Activated CD8-positive, alpha-beta T cell treated with anti-CD3 and anti-CD28 coated beads for 36 hours (primary cell): ENCODE results near the gene PARD3. TPM values are rescaled to one million over a fixed set of nuclear protein-coding genes. Genes with fewer than 3 reads are reported as not detected.
"Not testable (repeated sequence)": the region's sequence is repeated elsewhere in the genome, so short reads cannot be mapped to it uniquely, and the experiment has no call there.

ENCODE experiments used
- ATAC-seq: fragments of 200-7000 bp; cut with Tn5 transposase; one replicate; pipeline ENCODE4 v1.10.0; 2021; ENCODE audit warnings: mild to moderate bottlenecking, moderate library complexity
- CTCF ChIA-PET: fragments of 350-600 bp; sonication (Branson Sonifier 250); formaldehyde crosslinking; loops from one replicate; lab custom pipeline; 2021; ENCODE audit warnings: antibody characterized with exemption; lab: Charles Lee
- POLR2A ChIA-PET: fragments of 350-600 bp; sonication (Branson Sonifier 250); formaldehyde crosslinking; loops from one replicate; lab custom pipeline; 2021; ENCODE audit warnings: antibody characterized with exemption; lab: Charles Lee
- DNase-seq: peaks from one replicate; pipeline ENCODE4 v3.0.0-alpha.2; 2020
- H3K27ac Mint-ChIP-seq: one replicate; pipeline ENCODE4 v1.8.0; 2021; ENCODE audit warnings: mild to moderate bottlenecking, mixed read lengths
- H3K27me3 Mint-ChIP-seq: one replicate; pipeline ENCODE4 v1.8.0; 2021; ENCODE audit warnings: mixed read lengths
- H3K36me3 Mint-ChIP-seq: one replicate; pipeline ENCODE4 v1.8.0; 2021; ENCODE audit warnings: low read depth, mixed read lengths
- H3K4me1 Mint-ChIP-seq: one replicate; pipeline ENCODE4 v1.8.0; 2021; ENCODE audit warnings: low read depth, mixed read lengths
- H3K4me3 Mint-ChIP-seq: one replicate; pipeline ENCODE4 v1.8.0; 2021; ENCODE audit warnings: mild to moderate bottlenecking, moderate library complexity, mixed read lengths
- H3K9me3 Mint-ChIP-seq: one replicate; pipeline ENCODE4 v1.8.0; 2021; ENCODE audit warnings: mixed read lengths
- intact Hi-C: fragments of 100-400 bp; cut with micrococcal nuclease; formaldehyde crosslinking; loops from one replicate; pipeline ENCODE4 v1.10.0; 2022
- total RNA-seq, 2 experiments: library from RNA; stranded (reverse); gene quantifications; one replicate each; pipeline ENCODE4 v1.2.3, GENCODE V29; 2021
- TF ChIP-seq, protein P1 (sequence below): fragments of 200-600 bp; IDR thresholded peaks from one replicate; pipeline ENCODE4 v1.8.0; 2022; ENCODE audit warnings: antibody characterized with exemption, mild to moderate bottlenecking

Gene PARD3
- total RNA-seq, 2 experiments from 2014 or later = 1.6 to 2.0 TPM

DNA sequence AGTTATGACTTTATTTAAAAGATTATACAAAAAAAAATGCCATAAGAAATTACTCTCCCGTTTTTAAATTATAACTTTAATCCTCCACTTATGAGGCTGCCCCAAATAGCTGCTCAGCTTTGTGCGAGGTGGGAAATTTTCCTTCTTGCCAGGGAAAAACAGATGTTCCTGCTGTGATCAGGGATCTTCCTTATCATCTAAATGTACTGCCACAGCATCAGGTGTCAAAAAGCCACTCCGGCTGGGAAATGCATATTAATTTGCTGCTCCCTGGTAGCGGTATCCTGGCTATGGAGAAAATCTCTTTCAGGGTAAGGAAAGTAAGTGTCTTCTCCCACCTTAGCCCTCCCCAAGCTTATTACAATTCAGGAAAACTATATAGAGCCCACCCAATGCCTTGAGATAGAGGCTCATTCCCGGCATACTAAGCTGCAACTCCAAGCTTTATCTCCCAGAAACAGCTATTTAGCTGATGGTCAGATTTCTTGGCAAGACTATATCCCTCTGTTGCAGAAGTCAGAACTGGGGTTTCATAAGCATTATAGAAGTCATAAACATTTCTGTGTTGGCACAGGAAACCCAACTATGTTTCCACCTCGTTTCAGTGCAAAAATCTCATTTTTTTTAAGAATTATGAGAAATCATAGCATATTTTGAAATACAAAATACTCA, 360.4 kb downstream of the PARD3 start:
- TF ChIP-seq, protein P1, sequence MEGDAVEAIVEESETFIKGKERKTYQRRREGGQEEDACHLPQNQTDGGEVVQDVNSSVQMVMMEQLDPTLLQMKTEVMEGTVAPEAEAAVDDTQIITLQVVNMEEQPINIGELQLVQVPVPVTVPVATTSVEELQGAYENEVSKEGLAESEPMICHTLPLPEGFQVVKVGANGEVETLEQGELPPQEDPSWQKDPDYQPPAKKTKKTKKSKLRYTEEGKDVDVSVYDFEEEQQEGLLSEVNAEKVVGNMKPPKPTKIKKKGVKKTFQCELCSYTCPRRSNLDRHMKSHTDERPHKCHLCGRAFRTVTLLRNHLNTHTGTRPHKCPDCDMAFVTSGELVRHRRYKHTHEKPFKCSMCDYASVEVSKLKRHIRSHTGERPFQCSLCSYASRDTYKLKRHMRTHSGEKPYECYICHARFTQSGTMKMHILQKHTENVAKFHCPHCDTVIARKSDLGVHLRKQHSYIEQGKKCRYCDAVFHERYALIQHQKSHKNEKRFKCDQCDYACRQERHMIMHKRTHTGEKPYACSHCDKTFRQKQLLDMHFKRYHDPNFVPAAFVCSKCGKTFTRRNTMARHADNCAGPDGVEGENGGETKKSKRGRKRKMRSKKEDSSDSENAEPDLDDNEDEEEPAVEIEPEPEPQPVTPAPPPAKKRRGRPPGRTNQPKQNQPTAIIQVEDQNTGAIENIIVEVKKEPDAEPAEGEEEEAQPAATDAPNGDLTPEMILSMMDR = no peak
- no peak for ATAC-seq
- intact Hi-C loops = no loop called here
- ChIA-PET POLR2A (no interaction called here), CTCF (no interaction called here)
- Mint-ChIP-seq H3K36me3 (no peaks in the 10 kb centered on the region), H3K27ac (no peak overlapping the region), H3K9me3 (no peaks in the 10 kb centered on the region), H3K4me1 (no peaks in the 10 kb centered on the region), H3K4me3 (no peak overlapping the region), H3K27me3 (no peaks in the 10 kb centered on the region)
- no peak for DNase-seq

DNA sequence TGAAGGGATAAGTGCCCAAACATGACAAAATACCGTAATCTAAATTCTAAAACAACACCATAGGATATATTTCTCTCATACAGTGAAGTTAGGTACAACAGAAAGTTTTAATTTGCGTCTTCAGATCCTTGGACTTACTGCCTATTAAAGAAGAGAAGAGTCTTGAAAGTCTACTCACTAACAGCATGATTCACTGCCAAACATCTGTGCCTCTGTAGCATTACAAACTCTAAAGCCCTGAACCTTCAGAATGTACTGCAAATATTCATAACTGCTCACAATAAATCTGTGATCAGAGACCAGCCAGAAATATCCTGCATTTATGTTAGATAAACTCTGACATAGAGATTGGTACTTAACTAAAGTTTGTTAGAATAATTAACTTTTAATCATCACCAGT, 365.3 kb downstream of the PARD3 start:
- Mint-ChIP-seq H3K4me1 (no peaks in the 10 kb centered on the region), H3K9me3 (no peaks in the 10 kb centered on the region), H3K27ac (no peak overlapping the region), H3K4me3 (no peak overlapping the region), H3K27me3 (no peaks in the 10 kb centered on the region), H3K36me3 (no peaks in the 10 kb centered on the region)
- DNase-seq (no peak), ATAC-seq (no peak)
- POLR2A ChIA-PET = no interaction called here
- CTCF ChIA-PET = no interaction called here
- intact Hi-C loops = no loop called here
- TF ChIP-seq, protein P1 = no peak

DNA sequence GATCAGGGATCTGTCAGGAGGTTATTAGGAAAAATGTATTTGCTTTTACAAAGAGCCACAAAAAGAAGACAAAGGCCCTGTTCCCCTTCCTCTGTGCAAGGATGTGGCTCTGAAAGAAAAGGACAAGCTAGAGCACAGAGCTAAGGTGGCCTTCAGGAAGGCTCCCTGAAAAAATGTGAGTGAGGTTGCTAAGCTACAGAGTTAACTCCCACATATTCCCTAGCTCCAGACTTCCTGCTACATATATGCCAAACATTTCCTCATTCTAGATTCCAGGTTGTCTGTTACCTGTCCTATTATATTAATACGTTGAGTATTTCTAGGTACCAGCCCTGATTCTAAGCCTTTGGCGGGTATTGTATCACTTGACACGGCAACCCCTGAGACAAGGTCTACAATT, 369.0 kb downstream of the PARD3 start:
- ChIA-PET POLR2A (no interaction called here), CTCF (no interaction called here)
- H3K4me3 Mint-ChIP-seq = no peak overlapping the region
- no peaks in the 10 kb centered on the region for H3K27me3 Mint-ChIP-seq
- no peak for ATAC-seq
- no peak overlapping the region for H3K27ac Mint-ChIP-seq
- TF ChIP-seq, protein P1 = no peak
- H3K9me3 Mint-ChIP-seq = no peaks in the 10 kb centered on the region
- H3K4me1 Mint-ChIP-seq = no peaks in the 10 kb centered on the region
- H3K36me3 Mint-ChIP-seq = no peaks in the 10 kb centered on the region
- intact Hi-C loops = no loop called here
- DNase-seq = no peak

DNA sequence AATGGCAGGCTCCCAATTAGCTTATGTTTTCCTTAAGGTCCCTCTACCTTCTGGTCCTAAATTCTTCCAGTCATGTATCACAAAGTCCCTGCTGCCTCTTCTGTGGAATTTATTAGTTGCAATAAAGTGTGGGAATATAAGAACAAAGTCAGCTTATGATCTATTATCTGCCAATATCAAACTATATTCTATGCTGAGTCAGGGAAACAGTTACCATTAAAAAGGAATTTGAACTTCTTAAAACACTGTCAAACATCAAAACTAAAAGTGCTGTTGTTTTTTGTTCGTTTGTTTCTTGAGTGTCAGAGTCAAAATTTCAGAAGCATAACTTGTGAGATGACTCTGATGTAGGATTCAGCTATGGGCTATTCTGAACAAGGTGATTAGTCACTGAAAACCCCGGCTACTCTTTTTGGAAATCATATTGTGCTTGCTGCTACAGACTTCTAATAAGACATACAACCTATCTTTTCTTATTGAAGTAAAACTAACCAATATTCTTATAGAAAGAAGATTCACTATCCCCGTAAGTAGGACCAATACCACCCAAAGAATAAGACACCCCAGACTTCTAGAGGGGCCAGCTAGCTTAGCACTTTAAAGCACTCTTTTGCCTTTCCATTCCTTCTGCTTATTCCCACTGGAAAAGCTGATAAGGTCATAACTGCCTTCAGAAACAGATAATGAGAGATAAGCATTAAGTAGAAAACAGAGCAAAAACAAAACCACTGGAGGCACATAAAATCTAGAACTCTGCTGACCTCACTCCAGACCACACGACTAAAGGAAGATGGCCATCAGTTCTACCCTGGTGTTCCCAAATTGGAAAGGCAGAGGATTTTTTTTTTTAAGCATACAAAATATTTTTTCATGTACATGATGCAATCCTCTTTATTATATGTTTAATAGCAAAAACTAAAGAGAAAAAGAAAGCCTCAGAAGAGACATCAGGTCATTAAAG, 370.6 kb downstream of the PARD3 start:
- Mint-ChIP-seq H3K9me3 (no peaks in the 10 kb centered on the region), H3K27me3 (no peaks in the 10 kb centered on the region), H3K4me1 (no peaks in the 10 kb centered on the region), H3K36me3 (no peaks in the 10 kb centered on the region), H3K27ac (no peak overlapping the region), H3K4me3 (no peak overlapping the region)
- intact Hi-C loops = no loop called here
- DNase-seq = no peak
- ChIA-PET CTCF (no interaction called here), POLR2A (no interaction called here)
- ATAC-seq = no peak
- TF ChIP-seq, protein P1 = no peak

DNA sequence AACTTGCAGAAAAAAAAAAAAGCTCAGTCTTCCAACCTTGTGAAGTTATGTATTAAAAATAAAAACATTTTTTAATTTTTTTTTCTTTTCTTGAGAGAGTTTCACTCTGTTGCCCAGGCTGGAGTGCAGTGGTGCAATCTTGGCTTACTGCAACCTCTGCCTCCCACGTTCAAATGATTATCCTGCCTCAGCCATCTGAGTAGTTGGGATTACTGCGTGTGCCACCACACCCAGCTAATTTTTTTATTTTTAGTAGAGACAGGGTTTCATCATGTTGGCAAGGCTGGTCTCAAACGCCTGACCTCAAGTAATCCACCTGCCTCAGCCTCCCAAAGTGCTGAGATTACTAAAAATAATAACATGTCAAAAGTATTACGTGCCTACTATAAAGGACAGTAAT, 375.7 kb downstream of the PARD3 start:
- POLR2A ChIA-PET, H3K36me3 Mint-ChIP-seq, intact Hi-C loops, DNase-seq, H3K4me3 Mint-ChIP-seq, H3K27ac Mint-ChIP-seq, H3K9me3 Mint-ChIP-seq, ATAC-seq, H3K27me3 Mint-ChIP-seq, H3K4me1 Mint-ChIP-seq: not testable (repeated sequence)
- CTCF ChIA-PET = interaction anchor here (1.6 kb wide), 1 partner anchor 199 kb away, joined by 3 read pairs; no protein-coding TSS in a partner anchor
